Stimulated activated CD8-positive, alpha-beta memory T cell treated with anti-CD3 and anti-CD28 coated beads, Interleukin-7, amount 100 ng/mL, for 1 hour (primary cell): Measurements from ENCODE around the gene NAV2.

Experiments used
- DNase-seq, 2 donors: peaks; one replicate each; pipeline ENCODE4 v3.0.0-alpha.2; 2020; ENCODE audit warnings: low read depth in 2 of 2

NAV2 gene

GRCh38 chr11:19740586-19740985, 27.9 kb downstream of the NAV2 start:
- no peak for DNase-seq

- peak; percentile 24 to 43 for DNase-seq
These were observed 30.1 kb downstream of the NAV2 start for GRCh38 chr11:19742588-19743292.

- no peak for DNase-seq
These were observed 31.0 kb downstream of the NAV2 start for GRCh38 chr11:19743622-19744021.

GRCh38 chr11:19744130-19744529, 31.5 kb downstream of the NAV2 start:
- DNase-seq = no peak

- DNase-seq = no peak
These were observed 33.4 kb downstream of the NAV2 start for GRCh38 chr11:19746086-19746485.

GRCh38 chr11:19747634-19748033, 35.0 kb downstream of the NAV2 start:
- no peak for DNase-seq

- DNase-seq = no peak
These were observed 38.4 kb downstream of the NAV2 start for GRCh38 chr11:19751055-19751454.

GRCh38 chr11:19753451-19754106, 40.9 kb downstream of the NAV2 start:
- DNase-seq = no peak

GRCh38 chr11:19756675-19757475, 44.2 kb downstream of the NAV2 start:
- DNase-seq = no peak

- no peak for DNase-seq
These were observed 46.8 kb downstream of the NAV2 start for GRCh38 chr11:19759389-19759788.

GRCh38 chr11:19762266-19762665, 49.6 kb downstream of the NAV2 start:
- no peak for DNase-seq

- no peak for DNase-seq
These were observed 50.7 kb downstream of the NAV2 start for GRCh38 chr11:19763330-19763729.

- no peak for DNase-seq
These were observed 53.6 kb downstream of the NAV2 start for GRCh38 chr11:19766206-19766605.

- DNase-seq = no peak
These were observed 54.2 kb downstream of the NAV2 start for GRCh38 chr11:19766810-19767209.

GRCh38 chr11:19767627-19768151, 55.1 kb downstream of the NAV2 start:
- DNase-seq = no peak

GRCh38 chr11:19768197-19768596, 55.6 kb downstream of the NAV2 start:
- DNase-seq = no peak

- DNase-seq = no peak
These were observed 56.2 kb downstream of the NAV2 start for GRCh38 chr11:19768815-19769214.

GRCh38 chr11:19769820-19770219, 57.2 kb downstream of the NAV2 start:
- DNase-seq = no peak

- DNase-seq = no peak
These were observed 57.6 kb downstream of the NAV2 start for GRCh38 chr11:19770277-19770676.

- no peak for DNase-seq
These were observed 58.8 kb downstream of the NAV2 start for GRCh38 chr11:19771463-19771862.

GRCh38 chr11:19772480-19772879, 59.8 kb downstream of the NAV2 start:
- no peak for DNase-seq

GRCh38 chr11:19774329-19774728, 61.7 kb downstream of the NAV2 start:
- no peak for DNase-seq
